GM23248 (cell line): ENCODE data around the gene ABHD17A. TPM values are rescaled to one million over a fixed set of nuclear protein-coding genes. Genes with fewer than 3 reads are reported as not detected.
A peak's percentile ranks its signal among the peaks of the same experiment; 100 is the strongest.

Experiments used
- DNase-seq: peaks from one replicate; pipeline ENCODE4 v3.0.0-alpha.2; 2015
- H2AFZ ChIP-seq: fragments of 200-600 bp; sonication (generic); 2 replicates; pipeline ENCODE4 v1.6.1; 2016; ENCODE audit warnings: antibody characterized with exemption
- H3F3A ChIP-seq: fragments of 200-600 bp; sonication (generic); 2 replicates; pipeline ENCODE4 v1.6.1; 2016; ENCODE audit warnings: mild to moderate bottlenecking, antibody characterized with exemption, mixed run types; ENCODE audit not compliant: insufficient read depth
- H3K27ac ChIP-seq: fragments of 200-600 bp; sonication (generic); 2 replicates; pipeline ENCODE4 v1.5.1; 2016; ENCODE audit warnings: mild to moderate bottlenecking
- H3K27me3 ChIP-seq: fragments of 200-600 bp; sonication (generic); replicated peaks from 2 replicates; pipeline ENCODE4 v1.6.1; 2016; ENCODE audit warnings: mild to moderate bottlenecking; ENCODE audit not compliant: insufficient read depth
- H3K36me3 ChIP-seq: fragments of 200-600 bp; sonication (generic); 2 replicates; pipeline ENCODE4 v1.6.1; 2016; ENCODE audit warnings: low read depth, mild to moderate bottlenecking
- H3K4me1 ChIP-seq: fragments of 200-600 bp; sonication (generic); 2 replicates; pipeline ENCODE4 v1.6.1; 2016; ENCODE audit warnings: mild to moderate bottlenecking; ENCODE audit not compliant: insufficient read depth
- H3K4me2 ChIP-seq: fragments of 200-600 bp; sonication (generic); one replicate; pipeline ENCODE4 v1.6.1; 2016; ENCODE audit warnings: mild to moderate bottlenecking; ENCODE audit not compliant: unreplicated experiment
- H3K4me3 ChIP-seq: fragments of 200-600 bp; sonication (generic); 2 replicates; pipeline ENCODE4 v1.5.1; 2016; ENCODE audit warnings: mild to moderate bottlenecking
- H3K79me2 ChIP-seq: fragments of 200-600 bp; sonication (generic); 2 replicates; pipeline ENCODE4 v1.6.1; 2016; ENCODE audit warnings: mild to moderate bottlenecking; ENCODE audit not compliant: insufficient read depth
- H3K9ac ChIP-seq: fragments of 200-600 bp; sonication (generic); 2 replicates; pipeline ENCODE4 v1.6.1; 2016; ENCODE audit warnings: mild to moderate bottlenecking
- H3K9me2 ChIP-seq: fragments of 200-600 bp; sonication (generic); 2 replicates; pipeline ENCODE4 v1.6.1; 2016; ENCODE audit warnings: mixed run types, mild to moderate bottlenecking, moderate library complexity; ENCODE audit not compliant: insufficient read depth
- H3K9me3 ChIP-seq: fragments of 200-600 bp; sonication (generic); one replicate; pipeline ENCODE4 v1.6.1; 2017; ENCODE audit warnings: low read depth
- H4K20me1 ChIP-seq: fragments of 200-600 bp; sonication (generic); 2 replicates; pipeline ENCODE4 v1.6.0; 2016; ENCODE audit not compliant: insufficient read depth
- EZH2 ChIP-seq: fragments of 200-600 bp; sonication (generic); IDR thresholded peaks from 2 replicates; pipeline ENCODE4 v1.6.1; 2018; ENCODE audit warnings: antibody characterized with exemption, mild to moderate bottlenecking; ENCODE audit not compliant: insufficient read depth, poor library complexity, severe bottlenecking
- EZH2phosphoT487 ChIP-seq: fragments of 200-600 bp; sonication (generic); IDR thresholded peaks from 2 replicates; pipeline ENCODE4 v1.6.1; 2018; ENCODE audit warnings: antibody characterized with exemption, moderate library complexity, mild to moderate bottlenecking, low read depth; ENCODE audit not compliant: insufficient read depth
- WGBS, 2 experiments: methylation state at CpG; one replicate each; pipeline ENCODE4 v1.1.6; 2015 to 2017; ENCODE audit warnings: low lambda C conversion rate in 2 of 2, low coverage in 1 of 2; ENCODE audit errors: missing lambda C conversion rate in 2 of 2; 5-methylcytosine and 5-hydroxymethylcytosine counted together
- in situ Hi-C: fragments of 300-500 bp; cut with MboI; formaldehyde crosslinking; loops from 2 replicates; pipeline ENCODE4 v1.15.0; 2020
- polyA plus RNA-seq: library from polyadenylated mRNA; unstranded; fragments of >200 nt; fragmentation: Nextera tagmentation; extraction: Ambion mirVana; gene quantifications from 2 replicates; pipeline ENCODE4 v1.2.1, GENCODE V29; 2016
- total RNA-seq: library from RNA; depleted of rRNA; stranded (reverse); fragments of >200 nt; shearing (Covaris generic); gene quantifications from 2 replicates; pipeline ENCODE4 v1.2.3, GENCODE V29; 2014

The ABHD17A gene
- total and polyA plus RNA-seq, 2 experiments from 2014 or later: 37.6 to 157 TPM

GRCh38 chr19:1845125-1845515 is 40.2 kb downstream of the ABHD17A start:
- no peaks in the 10 kb centered on the region for H3K9me3 ChIP-seq
- no peak overlapping the region for H2AFZ ChIP-seq
- H3K9me2 ChIP-seq: no peaks in the 10 kb centered on the region
- peaks cover 9% of the 10 kb centered on the region for H3K4me1 ChIP-seq
- H3K36me3 ChIP-seq: no peaks in the 10 kb centered on the region
- no peak overlapping the region for H3K27ac ChIP-seq
- H3K79me2 ChIP-seq: peaks cover 88% of the 10 kb centered on the region
- H3K27me3 ChIP-seq: no peaks in the 10 kb centered on the region
- no peaks in the 10 kb centered on the region for H4K20me1 ChIP-seq
- H3K9ac ChIP-seq: no peak overlapping the region
- H3F3A ChIP-seq: peaks cover 11% of the 10 kb centered on the region; the same call in 1 of the 2 replicates
- H3K4me2 ChIP-seq: no peak overlapping the region
- no peak for DNase-seq
- TF ChIP-seq EZH2: no peak
- TF ChIP-seq EZH2phosphoT487: no peak
- in situ Hi-C loops: no loop called here
- WGBS, 2 experiments: 76 to 79% methylated on average over 15 to 16 of the region's 16 CpGs
- no peak overlapping the region for H3K4me3 ChIP-seq

DNA sequence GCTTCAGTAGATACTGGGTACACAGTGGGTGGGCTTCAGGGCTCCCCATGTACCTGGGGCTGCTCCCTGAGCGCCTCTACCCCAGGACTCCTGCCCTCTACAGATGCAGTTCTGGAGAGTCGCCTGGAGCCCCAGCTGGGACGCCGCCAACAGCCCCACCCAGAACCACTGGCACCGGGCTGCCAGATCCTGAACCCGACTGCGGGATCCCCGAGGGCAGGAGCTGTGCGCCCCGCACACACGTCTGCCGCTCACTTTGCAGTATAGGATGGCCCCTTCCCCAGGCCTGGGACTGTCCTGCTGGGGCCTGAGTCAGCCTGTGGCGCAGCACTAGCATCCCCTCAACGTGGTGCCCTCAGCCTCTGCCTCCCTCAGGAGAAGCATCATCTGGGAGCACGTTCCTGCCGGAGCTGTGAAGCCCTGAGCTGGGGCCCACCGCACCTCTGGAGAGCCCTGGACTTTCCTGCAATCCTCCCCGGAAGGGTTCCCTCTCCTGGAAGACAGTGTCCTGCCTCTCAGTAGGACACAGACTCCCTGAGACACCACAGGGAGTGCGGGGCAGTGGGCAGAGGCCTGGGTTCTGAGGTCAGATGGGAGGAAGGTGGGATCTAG is 40.7 kb downstream of the ABHD17A start:
- TF ChIP-seq EZH2phosphoT487 (no peak), EZH2 (no peak)
- Histone ChIP-seq H3K9ac (no peak overlapping the region), H3K79me2 (peaks cover 93% of the 10 kb centered on the region), H3K9me3 (no peaks in the 10 kb centered on the region), H3F3A (peaks cover 6% of the 10 kb centered on the region; the same call in 1 of the 2 replicates), H3K4me2 (no peak overlapping the region), H3K27me3 (no peaks in the 10 kb centered on the region), H2AFZ (no peak overlapping the region), H3K27ac (no peak overlapping the region), H4K20me1 (no peaks in the 10 kb centered on the region), H3K36me3 (no peaks in the 10 kb centered on the region), H3K4me1 (peaks cover 9% of the 10 kb centered on the region), H3K4me3 (no peak overlapping the region), H3K9me2 (no peaks in the 10 kb centered on the region)
- 64 to 66% methylated on average over 16 to 19 of the region's 19 CpGs for WGBS, 2 experiments
- in situ Hi-C loops: no loop called here
- peak; percentile 36 for DNase-seq

DNA sequence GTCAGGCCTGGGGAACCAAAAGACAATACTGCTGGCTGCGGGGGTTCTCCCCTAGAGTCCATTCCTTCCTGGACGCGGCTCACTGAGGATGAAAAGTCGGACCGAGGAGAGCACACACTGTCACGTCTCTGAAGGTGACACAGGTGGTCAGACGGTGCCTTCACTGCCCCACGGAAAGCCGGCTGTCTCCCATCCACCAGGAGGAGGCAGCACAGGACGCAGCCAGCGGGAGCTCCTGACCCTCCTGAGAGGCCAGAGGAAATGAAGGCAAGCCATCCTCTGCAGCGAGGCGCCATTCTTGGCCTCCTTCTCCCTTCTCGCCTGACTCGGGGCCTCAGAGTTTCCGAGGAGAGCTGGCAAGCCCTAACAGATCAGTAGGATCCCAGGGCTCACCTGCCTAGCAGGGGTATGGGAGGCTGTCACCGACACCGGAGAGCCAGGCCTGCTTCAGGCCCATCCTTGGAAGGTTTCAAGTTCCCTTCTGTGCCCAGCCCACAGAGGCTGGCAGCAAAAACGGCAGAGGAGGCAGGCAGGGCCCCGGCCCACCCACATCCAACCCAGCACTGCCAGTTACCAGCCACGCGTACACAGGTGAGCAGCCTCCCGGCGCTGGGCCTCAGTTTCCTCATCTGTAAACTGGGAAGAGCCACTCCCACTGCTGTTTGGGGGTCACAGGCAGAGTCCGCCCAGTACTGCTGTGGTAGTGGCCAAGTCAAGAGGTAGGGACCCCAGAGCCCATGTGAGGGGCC is 41.5 kb downstream of the ABHD17A start:
- peaks cover 94% of the 10 kb centered on the region for H3K79me2 ChIP-seq
- H2AFZ ChIP-seq: no peak overlapping the region
- no peaks in the 10 kb centered on the region for H3K9me3 ChIP-seq
- H3K4me2 ChIP-seq: no peak overlapping the region
- H3K27me3 ChIP-seq: no peaks in the 10 kb centered on the region
- H3K9me2 ChIP-seq: no peaks in the 10 kb centered on the region
- WGBS, 2 experiments: 75 to 76% methylated on average over 25 of the region's 25 CpGs
- no peak overlapping the region for H3K27ac ChIP-seq
- H3F3A ChIP-seq: no peaks in the 10 kb centered on the region
- H3K9ac ChIP-seq: no peak overlapping the region
- in situ Hi-C loops: no loop called here
- peak; percentile 34 for DNase-seq
- no peak for TF ChIP-seq EZH2phosphoT487
- TF ChIP-seq EZH2: no peak
- H3K4me1 ChIP-seq: peaks cover 9% of the 10 kb centered on the region
- no peaks in the 10 kb centered on the region for H3K36me3 ChIP-seq
- H3K4me3 ChIP-seq: no peak overlapping the region
- no peaks in the 10 kb centered on the region for H4K20me1 ChIP-seq

DNA sequence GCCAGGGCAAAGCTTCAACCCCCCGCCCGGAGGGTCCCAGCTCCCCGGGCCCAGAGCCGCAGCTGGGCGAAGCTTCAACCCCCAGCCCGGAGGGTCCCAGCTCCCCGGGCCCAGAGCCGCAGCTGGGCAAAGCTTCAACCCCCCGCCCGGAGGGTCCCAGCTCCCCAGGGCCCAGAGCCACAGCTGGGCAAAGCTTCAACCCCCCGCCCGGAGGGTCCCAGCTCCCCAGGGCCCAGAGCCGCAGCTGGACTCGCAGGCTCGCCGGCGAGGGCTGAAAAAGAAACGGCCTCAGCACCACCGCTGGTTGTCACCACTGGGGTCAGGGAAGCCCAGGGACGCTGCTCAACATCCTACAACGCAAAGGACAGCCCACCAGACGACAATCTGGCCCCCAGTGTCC is 42.2 kb downstream of the ABHD17A start:
- no peaks in the 10 kb centered on the region for H3F3A ChIP-seq
- no peaks in the 10 kb centered on the region for H3K9me2 ChIP-seq
- peaks cover 100% of the 10 kb centered on the region for H3K79me2 ChIP-seq
- 80 to 86% methylated on average over 13 to 18 of the region's 22 CpGs for WGBS, 2 experiments
- H3K4me2 ChIP-seq: no peak overlapping the region
- H2AFZ ChIP-seq: no peak overlapping the region
- H4K20me1 ChIP-seq: no peaks in the 10 kb centered on the region
- no peak overlapping the region for H3K4me3 ChIP-seq
- DNase-seq: no peak
- H3K27ac ChIP-seq: no peak overlapping the region
- TF ChIP-seq EZH2 (no peak), EZH2phosphoT487 (no peak)
- H3K9me3 ChIP-seq: no peaks in the 10 kb centered on the region
- peaks cover 9% of the 10 kb centered on the region for H3K4me1 ChIP-seq
- no peaks in the 10 kb centered on the region for H3K36me3 ChIP-seq
- H3K27me3 ChIP-seq: no peaks in the 10 kb centered on the region
- no peak overlapping the region for H3K9ac ChIP-seq
- in situ Hi-C loops: no loop called here
